Mammary epithelial cell (primary cell): ENCODE results near the gene PLEKHB2.

Experiments used
- CTCF ChIP-seq, 2 donors: IDR thresholded peaks in 1 of 2; conservative IDR thresholded peaks in 1 of 2; 2 replicates each; pipeline ENCODE4 v1.5.1; 2011 to 2012; ENCODE audit warnings: inconsistent platforms in 2 of 2, low read length in 2 of 2, mild to moderate bottlenecking in 2 of 2, control low read depth in 1 of 2, low read depth in 1 of 2; ENCODE audit not compliant: insufficient read depth in 1 of 2; ENCODE audit errors: extremely low read depth in 1 of 2
- EZH2 ChIP-seq: IDR thresholded peaks from 2 replicates; pipeline ENCODE4 v1.6.1; 2012; ENCODE audit warnings: low read length, inconsistent platforms, borderline replicate concordance

GRCh38 chr2:131056932-131057287 is 48.2 kb upstream of the PLEKHB2 start:
- no peak for TF ChIP-seq CTCF (conservative IDR thresholded peaks at IDR 0.05 in 1 of 2, IDR thresholded peaks at IDR 0.05 in 1 of 2; ENCODE audit: extremely low read depth in 1 of 2, insufficient read depth in 1 of 2, low read depth in 1 of 2, low read length in 2 of 2)
- no peak for TF ChIP-seq EZH2
